Esophagus squamous epithelium (tissue), 4 donors: ENCODE data around the gene SLC24A3.

Experiments used
- CTCF ChIP-seq, 6 experiments: fragments of 450-650 bp in 4 of 6; fragments of 200-600 bp in 2 of 6; sonication (generic) in 2 of 6; IDR thresholded peaks; one replicate each; pipeline ENCODE4 v1.5.1; 2016 to 2019; ENCODE audit warnings: antibody characterized with exemption in 6 of 6, mild to moderate bottlenecking in 4 of 6, moderate library complexity in 4 of 6
- POLR2A ChIP-seq, 4 donors: fragments of 450-650 bp; IDR thresholded peaks; one replicate each; pipeline ENCODE4 v1.6.1; 2017; ENCODE audit warnings: antibody characterized with exemption in 4 of 4, mild to moderate bottlenecking in 4 of 4, moderate library complexity in 3 of 4

- TF ChIP-seq CTCF (IDR thresholded peaks at IDR 0.05) (no peak), POLR2A (IDR thresholded peaks at IDR 0.05) (no peak)
These were observed 76.2 kb downstream of the SLC24A3 start for GRCh38 chr20:19288636-19289035.
